ENCODE data around the gene PLCXD1.
"Not testable (repeated sequence)": the region's sequence is repeated elsewhere in the genome, so short reads cannot be mapped to it uniquely, and the experiment has no call there.

Gene PLCXD1

GRCh38 chrX:349702-350101 is 68.5 kb downstream of the PLCXD1 start:
- in situ Hi-C loops (cut with HindIII; ENCODE audit: low sequenced_read_pairs), result no loop called here

DNA sequence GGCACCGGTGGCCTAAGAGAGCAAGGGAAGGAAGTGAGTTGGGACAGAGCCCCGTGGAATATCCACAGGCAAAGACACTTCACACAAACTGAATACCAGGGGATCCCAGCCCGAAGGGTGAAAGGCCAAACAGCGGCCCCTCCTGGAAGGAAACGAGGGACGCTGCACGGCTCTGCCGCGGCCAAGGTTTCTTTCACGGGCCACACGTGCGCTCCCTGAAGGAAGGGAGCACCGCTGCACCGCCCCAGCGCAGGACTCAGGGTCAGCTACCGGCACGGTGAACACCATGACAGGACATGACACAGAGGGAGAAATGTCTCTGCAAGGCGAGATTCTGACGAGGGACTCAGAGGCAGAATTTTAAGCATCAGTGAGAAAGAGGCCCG is 69.0 kb downstream of the PLCXD1 start:
- in situ Hi-C loops (cut with HindIII; ENCODE audit: low sequenced_read_pairs), result no loop called here

GRCh38 chrX:350534-351323 is 69.5 kb downstream of the PLCXD1 start:
- in situ Hi-C loops (cut with HindIII; ENCODE audit: low sequenced_read_pairs), result no loop called here

- in situ Hi-C loops (cut with HindIII; ENCODE audit: low sequenced_read_pairs), result not testable (repeated sequence)
Measured at GRCh38 chrX:351324-351641, 70.1 kb downstream of the PLCXD1 start.

- in situ Hi-C loops (cut with HindIII; ENCODE audit: low sequenced_read_pairs), result no loop called here
Measured at GRCh38 chrX:351736-352135, 70.6 kb downstream of the PLCXD1 start.

DNA sequence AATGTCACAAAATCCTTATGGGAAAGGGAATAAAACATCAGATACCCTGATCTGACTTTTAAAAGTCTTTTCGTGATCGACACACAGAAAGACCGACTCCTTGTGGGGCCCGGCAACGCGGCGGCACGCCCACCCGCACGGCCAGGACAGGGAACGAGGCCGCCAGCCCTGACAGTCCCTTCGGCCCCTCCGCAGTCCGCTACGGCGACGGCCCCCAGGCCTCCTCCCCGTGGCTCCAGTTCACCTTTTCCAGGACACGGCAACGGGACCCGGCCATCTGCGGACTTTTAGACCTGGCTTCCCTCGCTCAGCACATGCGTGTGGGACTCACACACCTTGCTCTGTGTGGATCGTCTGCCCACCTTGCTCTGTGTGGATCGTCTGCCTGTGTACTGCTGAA is 71.0 kb downstream of the PLCXD1 start:
- in situ Hi-C loops (cut with HindIII; ENCODE audit: low sequenced_read_pairs), result no loop called here

GRCh38 chrX:352582-353314 is 71.6 kb downstream of the PLCXD1 start:
- in situ Hi-C loops (cut with HindIII; ENCODE audit: low sequenced_read_pairs), result no loop called here
